ENCODE results near the gene KRT2.

The KRT2 gene

DNA sequence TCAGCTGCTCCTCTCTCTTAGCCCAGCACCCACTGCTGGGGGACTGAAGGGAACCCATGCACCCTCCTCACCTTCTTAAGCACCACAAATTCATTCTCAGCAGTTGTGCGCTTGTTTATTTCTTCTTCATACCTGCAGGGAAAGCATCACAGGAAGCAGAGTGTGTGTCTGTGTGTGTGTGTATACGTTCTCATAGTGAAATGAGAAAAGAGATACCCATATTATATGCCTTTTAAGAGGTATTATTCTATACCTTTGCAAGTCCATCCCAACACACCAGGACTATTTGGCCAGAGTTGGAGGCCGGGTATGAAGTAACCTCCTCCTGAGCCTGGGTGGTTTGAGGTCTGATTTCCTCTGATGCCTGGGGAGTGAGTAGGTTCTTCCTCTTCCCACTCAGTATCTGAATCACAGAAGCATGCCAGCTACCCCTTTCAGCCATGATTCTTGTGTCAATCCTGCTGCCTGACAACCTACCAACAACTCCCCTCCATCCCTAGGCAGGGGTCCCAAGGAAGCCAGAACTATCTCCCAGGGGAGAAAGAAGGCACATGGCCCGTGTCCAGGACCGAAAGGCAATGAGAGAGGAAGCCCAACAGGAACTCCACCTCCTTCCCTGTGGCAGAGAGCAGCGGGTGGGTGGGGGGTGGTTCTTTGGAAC is 36.7 kb downstream of the KRT2 start:
- no peak for DNase-seq (ENCODE audit: low read depth)

DNA sequence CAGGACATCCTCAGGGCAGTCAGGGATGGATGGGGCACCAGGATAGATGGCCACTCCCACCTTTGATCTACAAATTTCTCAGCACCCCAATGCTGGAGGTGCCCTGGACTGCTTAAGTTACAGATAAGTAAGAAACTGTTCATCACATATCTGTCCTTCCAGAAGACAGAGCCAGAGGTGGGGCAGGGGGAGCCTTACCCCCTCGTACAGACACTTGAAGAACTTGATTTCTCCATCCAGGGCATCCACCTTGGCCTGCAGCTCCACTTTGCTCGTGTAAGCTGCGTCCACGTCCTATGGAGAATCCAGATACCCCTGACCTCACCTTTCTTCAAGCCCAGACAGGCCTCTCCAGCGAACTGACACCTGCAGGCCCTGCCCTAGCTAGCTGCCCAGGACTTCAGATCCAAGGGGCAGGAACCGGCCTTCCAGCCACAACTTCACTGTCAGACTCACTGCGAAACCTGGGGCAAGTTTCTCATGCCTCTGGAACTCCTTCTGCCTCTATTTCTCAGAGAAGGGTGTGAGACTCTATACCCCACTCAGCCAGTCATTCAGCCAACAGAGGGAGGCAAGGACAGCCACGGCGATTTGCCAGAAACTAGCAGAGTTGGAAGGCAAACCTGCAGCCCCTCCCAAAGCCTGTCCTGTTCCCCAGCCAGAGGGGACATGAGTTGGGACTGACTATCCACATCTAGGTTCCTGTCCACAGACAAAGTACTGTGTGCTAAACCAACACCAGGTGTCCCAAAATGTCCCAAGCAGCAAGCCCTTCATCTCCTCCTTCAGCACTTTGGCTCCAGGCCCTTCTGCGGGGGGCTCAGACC is 37.4 kb downstream of the KRT2 start:
- DNase-seq (ENCODE audit: low read depth): no peak

DNA sequence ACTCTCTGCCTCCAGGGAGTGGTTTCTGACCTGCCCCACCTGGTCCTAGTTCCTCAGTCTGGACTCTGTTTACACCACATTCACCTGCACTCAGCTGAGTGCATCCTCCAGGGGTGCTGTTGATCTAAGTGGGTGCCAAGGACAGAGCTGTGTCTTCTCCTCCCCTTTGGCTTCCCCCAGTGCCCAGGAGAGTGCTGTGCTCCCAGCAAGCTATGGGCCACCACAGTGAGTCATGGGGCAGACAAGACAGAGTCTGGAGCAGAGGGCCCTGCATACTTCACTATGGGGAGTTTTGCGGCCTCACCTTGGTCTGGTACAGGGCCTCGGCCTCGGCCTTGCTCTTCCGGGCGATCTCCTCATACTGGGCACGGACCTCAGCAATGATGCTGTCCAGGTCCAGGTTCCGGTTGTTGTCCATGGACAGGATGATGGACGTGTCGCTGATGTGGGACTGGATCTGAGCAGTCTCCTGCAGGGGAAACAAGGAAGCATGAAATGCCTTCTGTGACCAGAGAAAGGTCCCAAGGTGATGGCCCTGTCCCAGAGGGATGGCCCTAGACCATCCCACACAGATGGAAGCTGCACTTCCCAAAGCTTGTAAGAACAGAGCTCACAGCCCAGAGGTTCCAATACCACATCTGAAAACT is 38.5 kb downstream of the KRT2 start:
- DNase-seq (ENCODE audit: low read depth): no peak

DNA sequence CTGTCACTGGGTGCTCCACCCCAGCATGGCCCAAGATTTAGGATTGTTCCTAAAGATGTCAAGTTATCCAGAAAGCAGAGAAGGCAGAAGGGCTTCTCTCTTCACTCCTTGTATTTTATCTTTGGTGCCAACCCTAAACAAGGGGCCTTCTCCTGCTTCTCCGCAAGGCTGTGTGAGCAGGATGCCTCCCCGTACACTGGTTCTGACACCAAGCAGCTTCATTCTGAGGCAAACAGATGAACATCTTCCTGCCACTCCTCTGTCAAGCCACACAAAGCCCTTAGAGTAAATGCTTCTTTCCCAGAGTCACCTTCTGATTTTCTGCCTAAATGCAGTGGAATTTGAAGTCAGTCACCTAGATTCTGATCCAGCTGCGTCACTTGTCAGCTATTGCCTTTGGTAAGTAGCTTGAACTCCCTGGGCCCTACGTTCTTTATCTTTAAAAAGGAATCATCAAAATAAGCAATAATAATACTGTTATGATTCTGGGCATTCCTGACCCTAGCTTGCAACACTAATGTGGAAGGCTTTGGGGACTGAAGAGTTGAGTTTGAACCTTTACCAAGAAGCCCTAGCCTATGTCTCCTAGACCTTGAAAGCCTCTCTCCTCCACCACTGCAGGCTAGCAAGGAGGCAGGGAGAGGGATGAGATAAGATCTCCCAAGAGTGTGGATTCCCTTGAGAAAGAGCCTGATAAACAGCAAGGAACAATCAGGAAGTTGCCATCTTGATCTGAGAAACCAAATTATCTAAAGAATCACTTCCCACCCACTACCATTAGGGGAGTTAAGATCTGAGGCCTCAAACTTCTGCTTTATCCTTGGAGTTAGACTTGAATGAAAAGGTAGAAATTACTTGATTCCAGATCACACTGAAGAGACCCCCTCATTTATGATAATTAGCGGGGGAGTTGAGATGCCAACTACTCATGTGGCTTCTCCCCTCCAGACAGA is 39.3 kb downstream of the KRT2 start:
- DNase-seq (ENCODE audit: low read depth): no peak

DNA sequence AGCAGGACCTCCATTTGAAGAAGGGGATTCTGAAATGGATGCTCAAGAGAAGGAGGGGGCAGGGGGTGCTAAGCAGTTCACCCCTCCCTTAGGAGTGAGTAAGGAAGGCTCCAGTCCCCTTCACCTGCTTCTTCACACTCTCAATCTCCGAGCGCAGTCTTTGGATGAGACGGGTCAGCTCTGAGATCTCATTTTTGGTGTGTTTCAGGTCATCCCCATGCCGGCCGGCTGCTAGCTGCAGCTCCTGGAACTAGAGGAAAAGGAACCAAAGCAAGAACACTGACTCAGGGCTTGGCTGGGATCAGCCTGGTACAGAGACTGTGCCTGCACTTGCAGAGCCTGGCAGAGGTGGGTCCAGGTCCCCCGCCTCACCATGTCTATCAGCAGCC is 40.9 kb downstream of the KRT2 start:
- DNase-seq (ENCODE audit: low read depth): no peak

DNA sequence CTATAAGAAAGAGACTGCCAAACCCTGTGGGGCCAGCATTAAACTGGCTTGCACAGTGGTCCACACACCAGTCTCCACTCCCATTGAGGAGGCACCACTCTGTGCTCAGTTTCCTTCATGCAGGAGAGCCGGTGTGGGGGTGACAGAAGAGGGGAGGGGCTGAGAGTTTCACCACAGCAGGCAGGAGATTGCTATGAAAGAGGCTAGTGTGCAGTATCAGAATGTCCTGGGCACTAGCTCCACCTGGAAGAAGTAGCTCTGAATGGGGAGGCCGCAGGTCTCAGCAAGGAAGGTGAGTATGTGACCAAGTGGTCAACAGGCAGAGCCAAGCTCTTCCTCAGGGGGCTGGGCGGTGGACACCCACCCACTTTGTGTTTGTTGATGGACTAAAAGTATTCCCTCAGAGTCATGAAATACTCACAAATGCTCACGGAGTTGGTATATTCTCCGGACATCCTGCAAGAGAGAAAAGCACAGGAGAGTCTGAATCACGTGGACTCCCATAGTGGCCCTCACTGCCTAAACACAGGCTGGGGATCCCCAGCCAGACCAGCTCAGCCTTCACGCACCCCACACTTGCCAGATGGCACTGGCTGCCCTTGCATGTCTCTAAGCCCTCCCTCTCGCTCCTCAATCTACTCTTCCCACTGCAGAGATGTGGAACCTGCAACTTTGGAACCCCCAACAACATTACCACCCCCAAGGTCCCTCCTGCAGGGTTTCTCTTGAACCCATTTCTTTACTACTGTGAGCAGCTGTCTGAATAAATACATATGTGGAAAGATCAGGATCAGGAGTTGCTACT is 43.0 kb downstream of the KRT2 start:
- DNase-seq (ENCODE audit: low read depth): no peak

DNA sequence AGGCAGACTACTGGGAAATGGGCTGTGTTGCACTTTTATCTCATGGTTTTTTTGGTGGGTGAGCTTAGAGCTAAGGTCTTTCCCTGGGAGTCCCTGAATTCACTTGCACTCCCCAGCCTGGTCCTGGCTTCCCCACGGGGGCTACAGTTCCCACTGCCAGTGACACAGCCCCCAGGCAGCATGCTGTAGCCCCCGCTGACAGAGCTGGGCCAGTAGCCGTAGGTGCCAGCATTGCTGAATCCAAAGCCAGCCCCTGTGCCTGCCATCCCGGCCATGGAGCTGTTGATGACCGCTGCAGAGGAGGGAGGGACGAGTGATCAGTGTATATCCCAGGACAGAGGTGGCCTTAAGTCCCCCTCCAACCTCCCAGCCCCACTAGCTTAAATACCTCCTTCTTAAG is 43.9 kb downstream of the KRT2 start:
- DNase-seq (ENCODE audit: low read depth): no peak

DNA sequence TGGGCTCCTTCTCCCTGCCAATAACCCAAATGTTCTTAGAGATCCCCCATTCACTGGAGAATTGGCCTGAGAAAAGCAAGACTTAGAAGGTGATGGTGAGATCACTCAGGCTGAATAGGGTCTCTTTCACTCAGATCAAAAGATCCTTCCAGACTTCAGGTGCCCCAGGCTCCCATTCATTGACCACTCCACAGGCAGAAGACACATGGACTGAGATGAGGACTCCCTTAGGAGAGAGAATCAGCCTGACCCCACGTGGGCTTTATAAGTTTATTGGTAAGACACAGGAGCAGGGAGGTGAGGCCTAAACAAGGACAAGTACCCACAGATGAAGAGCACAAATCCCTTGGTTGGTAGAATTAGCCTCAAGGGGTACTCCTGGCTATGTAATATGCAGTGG is 44.7 kb downstream of the KRT2 start:
- DNase-seq (ENCODE audit: low read depth): no peak

DNA sequence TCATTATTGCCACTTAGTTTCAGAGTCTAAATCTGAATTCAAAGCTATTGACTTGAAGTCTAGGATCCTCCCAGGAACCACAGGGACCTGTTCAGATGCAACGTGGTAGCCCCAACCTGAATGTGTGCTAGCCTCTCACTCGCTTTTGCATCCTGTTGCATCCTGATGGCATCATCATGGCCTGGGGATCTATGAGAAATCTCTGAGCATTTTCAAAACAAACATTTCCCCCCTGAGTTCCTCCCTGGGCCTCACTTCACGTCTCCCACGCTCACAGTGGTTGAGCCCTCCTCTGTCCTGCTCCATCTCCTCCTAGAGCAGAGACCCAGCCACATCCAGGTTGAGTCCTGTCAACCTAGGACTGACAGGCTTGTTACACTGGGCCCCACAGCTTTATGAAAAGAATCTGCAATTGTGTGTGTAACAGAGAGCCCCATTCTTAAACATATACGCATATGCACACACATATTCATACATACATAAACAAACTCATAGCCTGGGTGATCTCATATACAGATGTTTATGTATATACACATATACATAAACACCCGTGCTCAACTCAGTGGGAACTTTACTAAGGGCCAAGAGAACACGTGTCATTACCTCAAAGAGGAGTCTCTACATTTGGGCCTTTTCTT is 45.3 kb downstream of the KRT2 start:
- DNase-seq (ENCODE audit: low read depth): no peak

DNA sequence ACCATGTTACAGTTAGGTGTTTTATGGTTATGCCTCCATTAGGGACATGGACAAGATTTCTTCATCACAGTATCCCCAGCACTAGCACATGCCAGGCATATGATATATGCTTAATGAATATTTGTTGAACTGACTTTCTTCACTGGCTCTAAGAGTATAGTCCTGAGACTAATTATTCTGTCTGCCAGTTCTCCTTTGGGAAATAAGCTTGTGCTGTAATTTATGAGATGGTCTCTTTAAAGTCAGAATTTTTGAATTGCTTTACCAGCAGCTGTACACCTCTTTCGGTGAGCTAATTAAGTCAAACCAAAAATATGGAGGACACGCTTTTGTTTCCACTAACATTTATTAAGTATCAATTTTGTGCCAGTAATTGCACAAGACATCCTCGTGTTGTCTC is 45.9 kb downstream of the KRT2 start:
- DNase-seq (ENCODE audit: low read depth): no peak

DNA sequence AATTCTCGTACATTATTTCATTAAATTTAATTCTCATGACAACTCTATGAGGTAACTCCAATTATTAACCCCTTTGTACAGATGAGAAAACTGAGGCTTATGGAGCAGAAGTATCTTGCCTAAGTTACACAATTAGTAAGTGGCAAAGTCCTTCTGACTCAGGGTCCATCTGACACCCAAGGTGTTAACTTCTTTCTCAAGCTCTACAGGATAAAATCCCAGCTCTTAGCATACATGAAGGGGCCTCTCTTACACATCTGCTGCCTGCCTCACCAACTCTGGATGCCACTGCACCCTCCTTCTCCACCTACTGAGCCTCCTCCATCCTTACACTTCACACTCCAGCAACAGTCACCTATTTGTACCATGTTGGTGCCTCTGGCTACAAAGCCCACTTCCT is 46.5 kb downstream of the KRT2 start:
- no peak for DNase-seq (ENCODE audit: low read depth)

DNA sequence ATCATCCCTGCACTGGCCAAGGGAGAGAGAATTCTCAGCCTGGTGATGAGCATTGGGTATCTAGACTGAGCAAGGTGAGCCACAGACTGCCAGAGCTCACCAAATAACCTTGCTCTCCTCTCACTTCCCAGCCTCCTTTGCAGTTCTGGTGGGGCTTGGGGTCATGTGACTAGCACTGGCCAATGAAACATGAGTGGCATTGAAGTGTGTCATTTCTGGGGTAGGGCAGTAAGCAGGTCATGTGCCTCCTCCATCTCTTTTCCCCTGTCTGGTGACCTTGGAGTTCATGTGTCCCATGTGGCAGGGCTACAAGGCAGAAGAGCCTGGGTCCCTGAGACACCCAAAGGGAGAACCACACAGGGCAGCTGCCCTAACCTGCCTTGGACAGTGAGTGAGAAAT is 47.2 kb downstream of the KRT2 start:
- no peak for DNase-seq (ENCODE audit: low read depth)

DNA sequence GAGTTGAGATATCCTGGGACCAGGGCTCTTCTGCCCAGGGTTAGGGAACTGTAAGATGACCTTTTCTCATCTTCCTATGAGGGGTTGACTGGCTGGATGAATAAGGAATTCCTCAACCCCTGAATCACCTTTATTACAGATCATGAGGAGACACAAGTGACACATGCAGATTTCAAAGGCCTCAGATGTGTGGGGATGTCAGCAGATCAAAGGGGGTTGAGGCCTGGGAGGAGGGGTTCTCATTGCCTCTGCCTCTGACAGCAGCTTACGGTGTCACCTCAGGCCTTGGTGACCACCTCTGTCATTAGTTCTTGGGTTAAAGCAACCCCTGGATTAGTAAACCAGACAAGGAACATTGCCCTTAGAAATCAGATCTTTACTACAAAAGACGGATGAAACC is 48.7 kb downstream of the KRT2 start:
- no peak for DNase-seq (ENCODE audit: low read depth)

DNA sequence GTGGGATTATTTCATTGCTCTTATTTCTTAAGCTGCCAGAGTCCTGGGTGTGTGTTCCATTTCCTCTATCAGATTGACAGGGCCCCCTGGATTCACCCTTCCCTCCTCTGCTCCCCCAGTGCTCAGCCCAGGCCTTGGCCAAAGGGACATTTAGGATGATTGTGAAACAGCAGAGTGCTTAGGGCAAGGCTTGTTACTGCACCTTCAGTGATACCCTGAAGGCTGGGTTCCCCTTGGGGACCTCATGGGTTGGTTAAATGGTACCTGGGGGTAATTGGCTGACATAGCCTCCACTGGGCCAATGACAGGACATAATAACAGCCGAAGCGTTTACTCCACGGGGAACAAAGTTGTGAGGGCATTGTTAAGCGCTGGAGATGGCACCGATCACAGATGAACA is 49.5 kb downstream of the KRT2 start:
- no peak for DNase-seq (ENCODE audit: low read depth)

DNA sequence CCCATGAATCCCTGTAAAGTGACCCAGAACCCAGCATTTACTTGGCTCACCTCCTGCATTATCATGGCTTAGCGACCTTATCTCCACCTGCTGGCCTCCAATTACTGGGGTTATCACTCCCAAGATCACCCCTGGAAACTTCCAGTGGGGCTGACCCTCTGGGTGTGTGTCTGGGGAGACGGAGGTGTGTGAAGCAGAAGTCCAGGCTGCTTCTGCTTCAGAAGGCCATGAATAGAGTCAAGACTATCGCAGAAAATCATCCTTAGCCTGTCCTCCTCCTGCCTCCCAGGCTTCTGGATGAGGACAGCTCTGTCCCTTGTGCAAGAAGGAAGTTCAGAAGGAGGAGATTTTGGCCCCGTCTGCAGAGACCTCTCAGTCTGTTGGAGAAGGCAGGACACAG is 50.3 kb downstream of the KRT2 start:
- DNase-seq (ENCODE audit: low read depth): no peak

DNA sequence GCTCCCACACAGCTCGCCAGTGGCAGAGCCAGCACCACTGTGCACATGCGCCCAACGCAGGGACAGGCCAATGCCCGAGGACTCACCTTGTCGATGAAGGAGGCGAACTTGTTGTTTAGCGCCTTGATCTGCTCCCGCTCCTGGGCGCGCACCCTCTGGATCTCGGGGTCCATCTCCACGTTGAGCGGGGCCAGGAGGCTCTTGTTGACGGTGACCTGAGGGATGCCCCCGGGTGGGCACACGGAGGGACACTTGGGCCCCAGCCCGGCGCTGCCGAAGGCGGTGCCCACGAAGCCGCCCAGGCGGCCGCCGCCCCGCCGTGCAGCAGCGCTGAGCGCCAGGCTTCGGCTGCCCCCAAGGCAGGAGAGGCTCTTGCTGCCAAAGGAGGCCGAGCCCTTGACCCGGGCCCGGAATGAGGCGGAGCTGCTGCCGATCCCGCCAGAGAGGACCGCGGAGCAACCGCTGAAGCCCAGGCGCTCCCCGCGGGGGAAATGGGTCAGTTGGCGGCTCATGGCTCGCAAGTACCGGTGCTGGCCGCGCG is 51.0 kb downstream of the KRT2 start, which contains the start of gene KRT72:
KRT72 (minus strand) TSS at position 523 of the 541 bp plus-strand sequence; CDS start at position 512, 11 bp downstream.
- DNase-seq (ENCODE audit: low read depth): no peak

DNA sequence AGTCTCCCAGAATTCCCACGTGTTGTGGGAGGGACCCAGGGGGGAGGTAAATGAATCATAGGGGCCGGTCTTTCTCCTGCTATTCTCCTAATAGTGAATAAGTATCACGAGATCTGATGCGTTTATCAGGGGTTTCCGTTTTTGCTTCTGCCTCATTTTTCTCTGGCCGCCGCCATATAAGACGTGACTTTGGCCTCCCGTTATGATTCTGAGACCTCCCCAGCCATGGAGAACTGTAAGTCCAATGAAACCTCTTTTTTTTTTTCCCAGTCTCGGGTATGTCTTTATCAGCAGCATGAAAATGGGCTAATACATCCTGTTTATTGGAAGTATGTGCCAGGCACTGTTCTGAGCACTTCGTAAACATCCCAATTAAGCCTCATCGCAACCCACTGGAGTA is 51.5 kb downstream of the KRT2 start:
- no peak for DNase-seq (ENCODE audit: low read depth)

DNA sequence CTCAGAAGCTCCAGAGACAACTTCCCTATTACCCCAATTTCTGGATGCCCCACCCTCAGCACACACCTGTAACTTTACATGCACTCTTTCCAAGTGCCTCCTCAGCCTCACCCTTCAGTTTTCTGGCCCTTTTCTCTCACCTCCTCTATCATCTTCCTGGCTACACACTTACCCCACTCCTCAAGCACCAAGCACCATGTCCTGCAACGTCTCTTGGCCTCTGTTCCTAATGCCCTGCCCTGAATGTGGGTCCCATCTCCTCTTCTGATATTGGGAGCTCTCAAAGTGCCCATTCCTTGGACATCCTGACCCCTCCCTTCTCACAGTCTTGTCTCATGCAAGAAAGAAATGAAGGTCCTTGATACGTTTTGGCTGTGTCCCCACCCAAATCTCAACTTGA is 51.9 kb downstream of the KRT2 start:
- no peak for DNase-seq (ENCODE audit: low read depth)

DNA sequence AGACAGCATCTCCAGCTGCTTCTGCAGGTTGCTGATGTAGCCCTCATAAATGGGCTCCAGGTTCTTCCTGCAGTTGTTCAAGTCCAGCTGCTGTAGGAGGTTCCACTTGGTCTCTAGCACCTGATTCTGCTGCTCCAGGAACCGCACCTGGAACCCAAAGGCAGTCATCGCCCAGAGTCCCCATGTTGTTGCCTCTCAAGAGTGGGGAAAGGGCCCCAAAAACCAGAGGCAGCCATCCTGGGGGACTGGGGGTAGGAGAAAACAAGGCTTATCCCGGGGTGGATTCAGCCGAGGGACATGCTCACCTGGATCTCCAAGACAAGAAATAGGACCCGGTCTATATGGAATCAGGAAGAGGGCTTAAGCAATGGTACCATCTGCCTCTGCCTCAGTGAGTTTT is 53.0 kb downstream of the KRT2 start:
- DNase-seq (ENCODE audit: low read depth): no peak
